Astrocyte of the spinal cord (primary cell): Measurements from ENCODE around the gene PROM2.
"Not testable (repeated sequence)": the region's sequence is repeated elsewhere in the genome, so short reads cannot be mapped to it uniquely, and the experiment has no call there.

Experiments
- DNase-seq: peaks from one replicate; pipeline ENCODE4 v3.0.0; 2011; ENCODE audit warnings: low read depth, low spot score
- H3K4me3 ChIP-seq: 2 replicates; pipeline ENCODE4 v1.5.1; 2011; ENCODE audit warnings: low read depth, mild to moderate bottlenecking, low read length, moderate library complexity
- in situ Hi-C: cut with HindIII; loops from 2 replicates; pipeline ENCODE4 v1.10.0; 2017; ENCODE audit warnings: low sequenced_read_pairs
- TF ChIP-seq, protein P1 (sequence below): IDR thresholded peaks from 2 replicates; pipeline ENCODE4 v1.5.1; 2012; ENCODE audit warnings: low read depth, mild to moderate bottlenecking, low read length, inconsistent platforms

Gene PROM2

DNA sequence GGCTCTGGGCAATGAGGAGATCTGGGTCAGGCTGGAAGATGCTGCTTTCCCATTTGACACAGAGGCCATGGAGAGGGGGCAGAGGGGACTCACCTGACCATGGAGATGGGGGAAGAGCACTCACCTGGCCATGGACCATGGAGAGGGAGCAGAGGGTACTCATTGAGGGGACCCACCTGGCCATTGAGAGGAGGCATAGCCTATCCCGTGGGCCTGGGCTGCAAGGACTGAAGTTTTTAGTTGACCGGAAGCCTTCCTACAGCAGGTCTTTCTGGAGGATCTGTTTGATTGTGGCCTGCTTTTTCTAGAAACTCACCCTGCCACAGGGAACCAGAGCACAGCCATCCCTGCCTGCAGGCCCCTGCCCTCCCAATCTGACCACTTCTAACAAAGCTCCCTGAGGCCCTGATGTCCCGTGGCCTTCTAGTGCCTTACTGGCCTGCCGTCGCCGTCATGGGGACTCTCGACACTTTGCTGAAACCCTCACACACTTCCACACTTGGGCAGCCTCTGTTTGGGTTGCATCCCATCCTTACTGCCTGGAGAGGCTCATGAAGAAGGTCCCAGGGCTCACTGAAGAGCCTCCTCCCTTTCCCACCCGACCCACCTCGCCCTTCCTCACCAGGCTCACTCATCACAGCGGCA, 5.1 kb upstream of the PROM2 start:
- no peak overlapping the region for H3K4me3 ChIP-seq
- in situ Hi-C loops = no loop called here
- DNase-seq = no peak
- TF ChIP-seq, protein P1, sequence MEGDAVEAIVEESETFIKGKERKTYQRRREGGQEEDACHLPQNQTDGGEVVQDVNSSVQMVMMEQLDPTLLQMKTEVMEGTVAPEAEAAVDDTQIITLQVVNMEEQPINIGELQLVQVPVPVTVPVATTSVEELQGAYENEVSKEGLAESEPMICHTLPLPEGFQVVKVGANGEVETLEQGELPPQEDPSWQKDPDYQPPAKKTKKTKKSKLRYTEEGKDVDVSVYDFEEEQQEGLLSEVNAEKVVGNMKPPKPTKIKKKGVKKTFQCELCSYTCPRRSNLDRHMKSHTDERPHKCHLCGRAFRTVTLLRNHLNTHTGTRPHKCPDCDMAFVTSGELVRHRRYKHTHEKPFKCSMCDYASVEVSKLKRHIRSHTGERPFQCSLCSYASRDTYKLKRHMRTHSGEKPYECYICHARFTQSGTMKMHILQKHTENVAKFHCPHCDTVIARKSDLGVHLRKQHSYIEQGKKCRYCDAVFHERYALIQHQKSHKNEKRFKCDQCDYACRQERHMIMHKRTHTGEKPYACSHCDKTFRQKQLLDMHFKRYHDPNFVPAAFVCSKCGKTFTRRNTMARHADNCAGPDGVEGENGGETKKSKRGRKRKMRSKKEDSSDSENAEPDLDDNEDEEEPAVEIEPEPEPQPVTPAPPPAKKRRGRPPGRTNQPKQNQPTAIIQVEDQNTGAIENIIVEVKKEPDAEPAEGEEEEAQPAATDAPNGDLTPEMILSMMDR = no peak

DNA sequence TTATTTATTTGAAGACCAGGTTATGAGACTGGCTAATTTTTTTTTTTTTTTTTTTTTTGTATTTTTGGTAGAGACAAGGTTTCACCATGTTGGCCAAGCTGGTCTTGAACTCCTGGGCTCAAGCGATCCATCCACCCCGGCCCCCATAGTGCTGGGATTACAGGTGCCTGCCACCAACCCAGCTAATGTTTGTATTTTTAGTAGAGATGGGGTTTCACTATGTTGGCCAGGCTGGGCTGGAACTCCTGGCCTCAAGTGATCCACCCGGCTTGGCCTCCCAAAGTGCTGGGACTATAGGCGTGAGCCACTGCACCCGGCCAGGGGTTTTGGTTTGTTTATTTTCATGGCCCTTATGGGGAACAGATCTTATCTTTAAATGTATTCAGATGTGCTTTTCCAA, 4.5 kb upstream of the PROM2 start:
- DNase-seq, H3K4me3 ChIP-seq, in situ Hi-C loops: not testable (repeated sequence)

DNA sequence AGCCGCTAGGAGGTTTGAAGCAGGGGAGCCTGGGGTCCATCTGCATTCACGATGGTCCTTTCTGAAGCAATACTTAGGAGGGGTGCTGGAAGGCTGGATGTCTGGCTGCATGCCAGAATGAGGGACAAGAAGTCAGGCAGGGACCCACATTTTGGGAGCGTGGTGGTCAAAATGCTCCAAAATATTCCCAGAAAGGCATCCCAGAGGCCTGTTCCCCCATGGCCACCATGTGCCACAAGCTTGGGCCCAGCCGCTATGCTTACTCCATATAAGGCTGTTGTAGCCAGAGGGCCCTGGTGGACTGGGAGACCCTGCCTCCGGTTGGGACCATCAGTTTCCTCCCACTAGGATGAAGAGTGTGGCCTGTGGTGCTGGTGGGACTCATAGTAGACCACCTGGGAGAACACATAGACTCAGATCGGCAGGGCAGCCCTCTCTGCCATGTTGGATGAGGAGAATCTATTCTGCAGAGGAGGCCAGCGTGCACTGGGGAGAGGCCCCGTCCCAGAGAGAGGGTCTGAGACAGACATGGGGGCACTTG, 3.6 kb upstream of the PROM2 start:
- in situ Hi-C loops = no loop called here
- TF ChIP-seq, protein P1 = no peak
- DNase-seq = no peak
- H3K4me3 ChIP-seq = no peak overlapping the region

DNA sequence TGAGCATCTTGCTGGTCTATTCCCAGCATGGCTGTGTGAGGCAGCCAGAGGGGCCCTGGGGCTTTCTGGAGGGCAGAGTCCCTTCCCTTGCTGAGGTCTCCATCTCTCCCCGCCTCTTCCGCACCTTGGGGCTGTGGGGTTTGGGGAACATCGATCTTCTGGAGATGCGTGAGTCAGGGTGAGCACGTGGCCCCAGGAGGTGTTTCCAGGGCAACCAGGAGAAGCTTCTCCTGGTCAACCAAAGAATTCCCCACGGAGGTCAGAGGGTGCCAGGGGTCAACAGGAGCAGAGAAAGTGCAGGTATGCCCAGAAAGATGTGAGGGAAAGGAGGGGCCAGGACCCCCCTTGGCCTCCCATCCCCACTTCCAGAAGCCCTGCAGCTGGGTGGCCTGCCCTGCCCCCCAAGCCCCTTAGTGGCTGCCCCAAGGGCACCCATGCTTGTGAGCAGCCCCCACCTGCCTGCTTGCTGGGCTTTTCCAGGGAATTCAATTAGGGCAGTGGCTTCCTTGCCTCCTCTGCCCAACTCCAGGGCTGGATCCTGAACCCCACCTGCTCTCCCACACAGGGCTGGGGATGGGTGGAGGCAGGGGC, 2.8 kb upstream of the PROM2 start:
- TF ChIP-seq, protein P1 = no peak
- in situ Hi-C loops = no loop called here
- H3K4me3 ChIP-seq = no peak overlapping the region
- no peak for DNase-seq

DNA sequence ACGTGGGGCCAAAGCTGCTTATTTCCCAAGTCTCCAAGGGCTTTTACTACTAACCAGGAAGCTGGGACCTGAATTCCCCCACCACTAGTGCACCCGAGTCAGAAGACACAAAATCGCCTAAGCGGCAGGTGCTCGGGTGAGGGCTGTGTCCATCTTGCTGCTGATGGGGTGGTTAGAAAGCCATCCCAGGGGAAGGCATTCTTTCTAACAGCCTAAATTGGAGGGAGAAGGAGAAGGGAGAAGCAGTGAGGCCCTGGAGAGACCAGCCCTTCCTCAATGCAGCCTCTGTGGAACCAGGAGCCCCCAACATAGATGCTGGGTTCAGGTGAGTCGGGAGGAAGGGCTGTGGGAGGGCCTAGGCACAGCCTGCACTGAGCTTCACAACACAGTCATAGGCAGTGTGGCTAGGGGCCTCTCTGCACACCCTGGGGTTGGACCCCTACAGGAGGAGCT, 1.9 kb upstream of the PROM2 start:
- TF ChIP-seq, protein P1 = no peak
- H3K4me3 ChIP-seq = no peak overlapping the region
- DNase-seq = no peak
- in situ Hi-C loops = no loop called here

DNA sequence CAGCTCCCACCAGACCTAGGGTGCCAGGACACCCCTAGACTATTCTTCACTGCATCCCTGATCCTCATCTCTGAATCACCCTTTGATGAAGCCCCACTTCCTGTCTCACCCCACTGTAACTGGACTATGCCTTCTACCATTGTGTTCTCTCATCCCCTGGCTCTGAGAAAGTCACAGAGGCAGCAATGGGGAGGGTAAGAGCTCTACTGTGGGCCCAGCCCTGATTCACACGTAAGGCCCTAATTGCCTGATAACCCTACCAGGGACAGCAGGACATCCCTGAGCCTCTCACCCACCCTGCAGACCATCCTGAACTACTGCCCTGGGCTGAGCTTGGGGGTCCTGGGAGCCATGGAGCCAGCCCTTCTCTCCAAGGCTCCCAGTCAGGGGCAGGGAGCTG, 1.5 kb upstream of the PROM2 start:
- in situ Hi-C loops = no loop called here
- TF ChIP-seq, protein P1 = no peak
- no peak for DNase-seq
- no peak overlapping the region for H3K4me3 ChIP-seq

DNA sequence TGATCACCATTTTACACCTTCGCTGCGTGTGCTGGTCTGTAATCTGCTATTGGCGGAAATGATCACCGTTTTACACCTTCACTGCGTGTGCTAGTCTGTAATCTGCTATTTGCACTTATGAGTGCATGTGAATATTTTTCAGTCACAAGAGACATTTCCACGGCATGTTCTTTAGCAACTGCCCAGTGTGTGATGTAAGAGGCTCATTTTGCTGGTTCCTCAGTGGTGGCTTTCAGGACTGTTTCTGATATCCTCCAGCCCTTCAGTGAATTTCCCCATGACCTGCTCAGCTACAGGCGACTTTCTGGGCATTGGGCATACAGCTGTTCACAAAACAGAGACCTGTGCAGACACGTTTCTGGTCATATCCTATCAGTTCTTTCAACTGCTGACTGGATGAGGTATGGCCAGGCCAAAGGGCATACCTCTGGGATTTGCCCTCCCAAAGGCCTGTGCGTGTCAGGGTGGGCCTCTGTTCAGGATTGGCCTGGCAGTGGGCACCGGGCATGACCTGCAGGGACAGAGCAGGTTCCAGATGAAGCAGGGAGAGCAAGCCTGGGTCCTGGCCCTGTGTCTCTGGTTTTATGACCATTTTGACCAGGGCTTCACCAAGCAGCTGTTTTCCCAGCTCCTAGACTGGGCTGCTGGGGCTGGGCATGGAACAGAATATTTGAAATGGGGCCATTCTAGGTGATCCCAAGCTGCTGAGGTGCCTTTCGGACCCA, 521 bp upstream of the PROM2 start:
- no peak overlapping the region for H3K4me3 ChIP-seq
- DNase-seq = no peak
- TF ChIP-seq, protein P1 = no peak
- in situ Hi-C loops = no loop called here
